NCI-H82 treated with DMSO at 0.1 percent for 48 hours (cell line): ENCODE results near the gene MFNG.

ENCODE experiments used
- DNase-seq: peaks from one replicate; lab custom pipeline; 2025; ENCODE audit not compliant: unreplicated experiment; lab: John Stamatoyannopoulos, UW

Gene MFNG

GRCh38 chr22:37497062-37497599, 10.9 kb upstream of the MFNG start:
- no peak for DNase-seq

GRCh38 chr22:37496651-37497050, 10.5 kb upstream of the MFNG start:
- no peak for DNase-seq

GRCh38 chr22:37493979-37494378, 7.8 kb upstream of the MFNG start:
- no peak for DNase-seq

- DNase-seq: peak; percentile 15
Measured at GRCh38 chr22:37492428-37493344, 6.5 kb upstream of the MFNG start.

GRCh38 chr22:37491559-37492427, 5.6 kb upstream of the MFNG start:
- DNase-seq: no peak

GRCh38 chr22:37491106-37491505, 4.9 kb upstream of the MFNG start:
- DNase-seq: peak; percentile 7

GRCh38 chr22:37489983-37490382, 3.8 kb upstream of the MFNG start:
- DNase-seq: no peak

GRCh38 chr22:37488337-37489135, 2.4 kb upstream of the MFNG start:
- no peak for DNase-seq

GRCh38 chr22:37487571-37487970, 1.4 kb upstream of the MFNG start:
- DNase-seq: no peak

GRCh38 chr22:37487129-37487528, 945 bp upstream of the MFNG start:
- no peak for DNase-seq

GRCh38 chr22:37485395-37486223, 575 bp downstream of the MFNG start:
- no peak for DNase-seq

- DNase-seq: no peak
Measured at GRCh38 chr22:37484480-37485394, 1.4 kb downstream of the MFNG start.

- DNase-seq: no peak
Measured at GRCh38 chr22:37483050-37483449, 3.1 kb downstream of the MFNG start.

GRCh38 chr22:37482244-37482643, 3.9 kb downstream of the MFNG start:
- no peak for DNase-seq

- no peak for DNase-seq
Measured at GRCh38 chr22:37481347-37481907, 4.8 kb downstream of the MFNG start.

- no peak for DNase-seq
Measured at GRCh38 chr22:37480387-37481346, 5.5 kb downstream of the MFNG start.

- DNase-seq: no peak
Measured at GRCh38 chr22:37479196-37479595, 7.0 kb downstream of the MFNG start.
